NT2/D1 (cell line): ENCODE data around the gene HERPUD1.

ENCODE experiments used
- YY1 ChIP-seq: IDR thresholded peaks from 2 replicates; pipeline ENCODE4 v1.6.1; 2011; ENCODE audit not compliant: insufficient read length, insufficient read depth
- ZNF274 ChIP-seq: IDR thresholded peaks from 2 replicates; pipeline ENCODE4 v1.6.1; 2011; ENCODE audit warnings: mild to moderate bottlenecking, low read depth, low read length

- no peak for TF ChIP-seq YY1
- no peak for TF ChIP-seq ZNF274
Measured at GRCh38 chr16:56889206-56889605, 42.7 kb upstream of the HERPUD1 start.
